SK-N-SH (cell line): ENCODE measurements around the gene MEIS1. TPM values are rescaled to one million over a fixed set of nuclear protein-coding genes. Genes with fewer than 3 reads are reported as not detected.

Experiments
- CTCF ChIA-PET: fragments of 300-600, 350-600 bp; formaldehyde crosslinking; extraction: SDS; loops from one replicate; lab custom pipeline; 2021; lab: Yijun Ruan, JAX
- POLR2A ChIA-PET: fragments of 350-600 bp; sonication (Branson Sonifier 250); formaldehyde crosslinking; extraction: SDS; loops from one replicate; lab custom pipeline; 2020; ENCODE audit warnings: antibody characterized with exemption, inconsistent platforms; lab: Yijun Ruan, JAX
- DNase-seq: peaks from one replicate; pipeline ENCODE4 v3.0.0; 2012
- H2AFZ ChIP-seq: fragments of 200-600 bp; sonication (generic); 2 replicates; pipeline ENCODE4 v1.8.1; 2016; ENCODE audit warnings: antibody characterized with exemption, mild to moderate bottlenecking, low read depth
- H3F3A ChIP-seq: fragments of 200-600 bp; sonication (generic); replicated peaks from 2 replicates; pipeline ENCODE3; 2016; ENCODE audit warnings: antibody characterized with exemption, mild to moderate bottlenecking; ENCODE audit not compliant: insufficient read depth
- H3K27ac ChIP-seq, 2 experiments: fragments of 200-500 bp in 1 of 2; fragments of 200-600 bp in 1 of 2; sonication (Bioruptor generic) in 1 of 2; sonication (generic), shearing (Covaris generic) in 1 of 2; 2 replicates each; pipeline versions ENCODE4 v1.5.1 to v1.6.1; 2014 to 2016; ENCODE audit warnings: low read depth in 2 of 2, inconsistent platforms in 1 of 2, low read length in 1 of 2, mild to moderate bottlenecking in 1 of 2, mixed read lengths in 1 of 2
- H3K27me3 ChIP-seq: fragments of 200-600 bp; sonication (generic), shearing (Covaris generic); 2 replicates; pipeline ENCODE4 v1.6.1; 2016; ENCODE audit warnings: mixed run types; ENCODE audit not compliant: insufficient read depth
- H3K36me3 ChIP-seq, 2 experiments: fragments of 200-500 bp in 1 of 2; fragments of 200-600 bp in 1 of 2; sonication (Bioruptor generic) in 1 of 2; sonication (generic) in 1 of 2; replicated peaks in 1 of 2; 2 replicates each; pipeline versions ENCODE3 to v1.5.1; 2014 to 2016; ENCODE audit warnings: low read length in 1 of 2, mild to moderate bottlenecking in 1 of 2; ENCODE audit not compliant: insufficient read depth in 2 of 2, control insufficient read depth in 1 of 2
- H3K4me1 ChIP-seq, 2 experiments: fragments of 200-500 bp in 1 of 2; fragments of 200-600 bp in 1 of 2; sonication (Bioruptor generic) in 1 of 2; sonication (generic), shearing (Covaris generic) in 1 of 2; 2 replicates each; pipeline versions ENCODE4 v1.5.1 to v1.6.1; 2014 to 2016; ENCODE audit warnings: low read depth in 1 of 2, low read length in 1 of 2, mixed run types in 1 of 2; ENCODE audit not compliant: insufficient read depth in 2 of 2, control insufficient read depth in 1 of 2
- H3K4me2 ChIP-seq: fragments of 200-600 bp; sonication (generic), shearing (Covaris generic); 2 replicates; pipeline ENCODE4 v1.6.1; 2017; ENCODE audit warnings: mixed run types
- H3K4me3 ChIP-seq, 2 experiments: fragments of 200-500 bp in 1 of 2; fragments of 200-600 bp in 1 of 2; sonication (Bioruptor generic) in 1 of 2; sonication (generic), shearing (Covaris generic) in 1 of 2; 2 replicates each; pipeline versions ENCODE4 v1.5.1 to v1.8.1; 2014 to 2016; ENCODE audit warnings: low read depth in 2 of 2, inconsistent platforms in 1 of 2, low read length in 1 of 2, mild to moderate bottlenecking in 1 of 2, mixed read lengths in 1 of 2, moderate library complexity in 1 of 2
- H3K79me2 ChIP-seq: fragments of 200-600 bp; sonication (generic); 2 replicates; pipeline ENCODE4 v1.8.1; 2017; ENCODE audit warnings: mild to moderate bottlenecking; ENCODE audit not compliant: insufficient read depth
- H3K9ac ChIP-seq: fragments of 200-600 bp; sonication (generic); 2 replicates; pipeline ENCODE4 v1.6.1; 2017; ENCODE audit warnings: mixed run types
- H3K9me2 ChIP-seq: fragments of 200-600 bp; sonication (generic); 2 replicates; pipeline ENCODE4 v1.6.1; 2017; ENCODE audit warnings: mixed run types
- H3K9me3 ChIP-seq: fragments of 200-600 bp; sonication (generic); 2 replicates; pipeline ENCODE4 v1.6.1; 2017; ENCODE audit warnings: mixed run types, mild to moderate bottlenecking, moderate library complexity
- H4K20me1 ChIP-seq: fragments of 200-600 bp; sonication (generic); 2 replicates; pipeline ENCODE4 v1.6.1; 2017; ENCODE audit warnings: mild to moderate bottlenecking, mixed run types; ENCODE audit not compliant: insufficient read depth
- CHD2 ChIP-seq: fragments of 150-350 bp; IDR thresholded peaks from 2 replicates; pipeline ENCODE4 v1.6.1; 2018; ENCODE audit warnings: low read length; ENCODE audit not compliant: partially characterized antibody
- FOXJ3 ChIP-seq: sonication (generic); formaldehyde crosslinking; IDR thresholded peaks from 2 replicates; pipeline ENCODE4 v1.5.1; 2020; ENCODE audit warnings: mild to moderate bottlenecking, missing genetic modification reagents
- FOXM1 ChIP-seq: IDR thresholded peaks from 2 replicates; pipeline ENCODE4 v1.4.0; 2012; ENCODE audit warnings: low read depth, mild to moderate bottlenecking
- GABPA ChIP-seq: IDR thresholded peaks from 2 replicates; pipeline ENCODE4 v1.4.0; 2012; ENCODE audit warnings: low read depth, mild to moderate bottlenecking
- MEF2A ChIP-seq: IDR thresholded peaks from 2 replicates; pipeline ENCODE4 v1.4.0; 2012; ENCODE audit warnings: low read depth, borderline replicate concordance
- MXI1 ChIP-seq: IDR thresholded peaks from 2 replicates; pipeline ENCODE4 v1.6.1; 2012; ENCODE audit warnings: mild to moderate bottlenecking, low read depth, low read length, improper control_type of control experiment
- NFIC ChIP-seq: IDR thresholded peaks from 2 replicates; pipeline ENCODE4 v1.4.0; 2012; ENCODE audit warnings: borderline replicate concordance
- PBX3 ChIP-seq: IDR thresholded peaks from 2 replicates; pipeline ENCODE4; 2012
- POLR2AphosphoS5 ChIP-seq: IDR thresholded peaks from 2 replicates; pipeline ENCODE4 v1.6.1; 2012; ENCODE audit warnings: low read depth, low read length
- RAD21 ChIP-seq: IDR thresholded peaks from 2 replicates; pipeline ENCODE4 v1.6.1; 2012; ENCODE audit warnings: mild to moderate bottlenecking, low read length
- SIN3A ChIP-seq: IDR thresholded peaks from 2 replicates; pipeline ENCODE4 v1.6.1; 2012; ENCODE audit warnings: low read depth, mild to moderate bottlenecking, low read length, moderate library complexity, borderline replicate concordance
- SMC3 ChIP-seq: IDR thresholded peaks from 2 replicates; pipeline ENCODE4 v1.6.1; 2012; ENCODE audit warnings: low read depth, low read length, improper control_type of control experiment
- USF1 ChIP-seq: IDR thresholded peaks from 2 replicates; pipeline ENCODE4 v1.4.0; 2012; ENCODE audit warnings: low read depth, borderline replicate concordance
- ZBTB33 ChIP-seq: IDR thresholded peaks from 2 replicates; pipeline ENCODE4 v1.4.0; 2012; ENCODE audit warnings: low read depth, borderline replicate concordance
- WGBS: methylation state at CpG from one replicate; pipeline ENCODE4 v1.1.6; 2017; ENCODE audit warnings: low lambda C conversion rate; 5-methylcytosine and 5-hydroxymethylcytosine counted together
- polyA plus RNA-seq, 3 experiments: library from polyadenylated mRNA; depleted of rRNA; stranded (reverse); fragments of >200 nt; gene quantifications; 2 replicates each; pipeline ENCODE4 v1.2.3, GENCODE V29; 2012

MEIS1 gene
- polyA plus RNA-seq, 1 of the 3 experiments (the other 2 are of a cell fraction): 16.9 TPM

GRCh38 chr2:66568650-66569300 lies 133.8 kb downstream of the MEIS1 start (continued):
- TF ChIP-seq FOXM1: no peak
- no peak for TF ChIP-seq FOXJ3 (CRISPR knock-in tag)
- TF ChIP-seq MEF2A: no peak
- no peak for TF ChIP-seq SMC3
- TF ChIP-seq RAD21: no peak
- no peak for TF ChIP-seq POLR2AphosphoS5
- TF ChIP-seq SIN3A: no peak
- TF ChIP-seq NFIC: no peak
- no peak for TF ChIP-seq MXI1
- TF ChIP-seq USF1: no peak

GRCh38 chr2:66569321-66569851 lies 134.5 kb downstream of the MEIS1 start:
- no peaks in the 10 kb centered on the region for H3K9me2 ChIP-seq
- H3K4me1 ChIP-seq: peaks cover 25 to 29% of the 10 kb centered on the region in 2 experiments; a peak in 3 of 4 replicates
- DNase-seq: no peak
- peaks cover 10% of the 10 kb centered on the region for H3F3A ChIP-seq
- no peaks in the 10 kb centered on the region for H4K20me1 ChIP-seq
- TF ChIP-seq CHD2: no peak
- no peak for TF ChIP-seq PBX3
- TF ChIP-seq GABPA: no peak
- no peak for TF ChIP-seq FOXM1
- TF ChIP-seq ZBTB33: no peak
- TF ChIP-seq RAD21: no peak
- TF ChIP-seq MXI1: no peak; the same call in 1 of the 2 replicates
- no peaks in the 10 kb centered on the region for H3K9me3 ChIP-seq
- no peak overlapping the region for H3K9ac ChIP-seq
- H3K79me2 ChIP-seq: no peaks in the 10 kb centered on the region
- H2AFZ ChIP-seq: no peak overlapping the region
- 94% methylated on average over 4 of the region's 4 CpGs for WGBS
- peaks cover 31 to 54% of the 10 kb centered on the region in 2 experiments for H3K36me3 ChIP-seq
- H3K4me2 ChIP-seq: no peak overlapping the region
- H3K27me3 ChIP-seq: no peaks in the 10 kb centered on the region
- H3K4me3 ChIP-seq: no peak overlapping the region
- ChIA-PET POLR2A (no interaction called here), CTCF (interaction anchor here (1.0 to 3.0 kb wide), 4 partner anchors 22 to 1311 kb away, joined by 3 to 10 read pairs (median 4); partner anchors contain the start of gene MEIS1)
- no peak overlapping the region for H3K27ac ChIP-seq
